Stromal cell of bone marrow (primary cell): ENCODE results near the gene URM1.

Experiments used
- DNase-seq: peaks from one replicate; pipeline ENCODE4 v3.0.0-alpha.2; 2012; ENCODE audit warnings: low read depth

The URM1 gene

GRCh38 chr9:128349125-128349524 lies 22.0 kb upstream of the URM1 start:
- DNase-seq, result no peak

- DNase-seq, result no peak
These were observed 21.4 kb upstream of the URM1 start for GRCh38 chr9:128349772-128350171.

GRCh38 chr9:128355451-128355850 lies 15.7 kb upstream of the URM1 start:
- DNase-seq, result no peak

- no peak for DNase-seq
These were observed 13.1 kb upstream of the URM1 start for GRCh38 chr9:128358090-128358489.

- no peak for DNase-seq
These were observed 12.3 kb upstream of the URM1 start for GRCh38 chr9:128358861-128359260.

- DNase-seq, result no peak
These were observed 10.3 kb upstream of the URM1 start for GRCh38 chr9:128360826-128361225.

- no peak for DNase-seq
These were observed 9.7 kb upstream of the URM1 start for GRCh38 chr9:128361296-128361985.

- DNase-seq, result peak; percentile 75
These were observed 9.1 kb upstream of the URM1 start for GRCh38 chr9:128361986-128362646.

- DNase-seq, result no peak
These were observed 8.4 kb upstream of the URM1 start for GRCh38 chr9:128362774-128363173.

- no peak for DNase-seq
These were observed 5.6 kb upstream of the URM1 start for GRCh38 chr9:128365525-128365924.

GRCh38 chr9:128369024-128369706 lies 2.0 kb upstream of the URM1 start:
- DNase-seq, result no peak

GRCh38 chr9:128370367-128370751 lies 815 bp upstream of the URM1 start:
- no peak for DNase-seq

GRCh38 chr9:128371630-128372117 lies 500 bp downstream of the URM1 start:
- no peak for DNase-seq

GRCh38 chr9:128372188-128372641 lies 1.0 kb downstream of the URM1 start:
- no peak for DNase-seq

- no peak for DNase-seq
These were observed 1.6 kb downstream of the URM1 start for GRCh38 chr9:128372784-128373183.

- no peak for DNase-seq
These were observed 3.1 kb downstream of the URM1 start for GRCh38 chr9:128374221-128374675.

GRCh38 chr9:128375865-128376264 lies 4.7 kb downstream of the URM1 start:
- no peak for DNase-seq

- DNase-seq, result no peak
These were observed 11.1 kb downstream of the URM1 start for GRCh38 chr9:128382261-128382660.

GRCh38 chr9:128383007-128383753 lies 12.0 kb downstream of the URM1 start:
- DNase-seq, result no peak

- no peak for DNase-seq
These were observed 12.6 kb downstream of the URM1 start for GRCh38 chr9:128383791-128384190.

- no peak for DNase-seq
These were observed 13.8 kb downstream of the URM1 start for GRCh38 chr9:128384801-128385495.
